HUES64 (cell line): ENCODE results near the gene MCTP1.

Experiments used
- H3K27ac ChIP-seq: 2 replicates; pipeline ENCODE4 v1.7.0; 2013; ENCODE audit warnings: low read depth, low read length, inconsistent platforms
- H3K27me3 ChIP-seq: 2 replicates; pipeline ENCODE4 v1.6.1; 2013; ENCODE audit warnings: mild to moderate bottlenecking, low read length; ENCODE audit not compliant: insufficient read depth
- H3K36me3 ChIP-seq: 2 replicates; pipeline ENCODE4 v1.6.1; 2013; ENCODE audit warnings: mild to moderate bottlenecking, low read length; ENCODE audit not compliant: insufficient read depth
- H3K4me1 ChIP-seq: 2 replicates; pipeline ENCODE4 v1.6.1; 2013; ENCODE audit warnings: mild to moderate bottlenecking, low read length, moderate library complexity; ENCODE audit not compliant: insufficient read depth
- H3K4me3 ChIP-seq: 2 replicates; pipeline ENCODE4 v1.5.1; 2013; ENCODE audit warnings: mild to moderate bottlenecking, low read length, moderate library complexity
- H3K9ac ChIP-seq: 2 replicates; pipeline ENCODE4 v1.6.1; 2013; ENCODE audit warnings: mild to moderate bottlenecking, low read depth, low read length
- H3K9me3 ChIP-seq: 2 replicates; pipeline ENCODE4 v1.6.1; 2013; ENCODE audit warnings: low read depth, low read length; ENCODE audit not compliant: insufficient read depth
- WGBS: fragments of 150-250, 120-280 bp; methylation state at CpG from one replicate; pipeline ENCODE4 v1.1.7; 2013; ENCODE audit warnings: missing lambda C conversion rate; 5-methylcytosine and 5-hydroxymethylcytosine counted together

The MCTP1 gene

GRCh38 chr5:94901191-94901979 lies 383.5 kb downstream of the MCTP1 start:
- no peak overlapping the region for H3K27ac ChIP-seq
- 94% methylated on average over 5 of the region's 5 CpGs for WGBS
- no peak overlapping the region for H3K4me3 ChIP-seq
- no peaks in the 10 kb centered on the region for H3K4me1 ChIP-seq
- H3K9me3 ChIP-seq: no peaks in the 10 kb centered on the region
- H3K36me3 ChIP-seq: no peaks in the 10 kb centered on the region
- H3K27me3 ChIP-seq: no peaks in the 10 kb centered on the region
- no peak overlapping the region for H3K9ac ChIP-seq

GRCh38 chr5:94900006-94900505 lies 384.8 kb downstream of the MCTP1 start:
- 94% methylated on average over 3 of the region's 3 CpGs for WGBS
- H3K4me1 ChIP-seq: no peaks in the 10 kb centered on the region
- no peak overlapping the region for H3K27ac ChIP-seq
- no peaks in the 10 kb centered on the region for H3K36me3 ChIP-seq
- H3K9me3 ChIP-seq: no peaks in the 10 kb centered on the region
- H3K27me3 ChIP-seq: no peaks in the 10 kb centered on the region
- no peak overlapping the region for H3K9ac ChIP-seq
- H3K4me3 ChIP-seq: no peak overlapping the region

GRCh38 chr5:94893412-94894135 lies 391.3 kb downstream of the MCTP1 start:
- no peak overlapping the region for H3K9ac ChIP-seq

DNA sequence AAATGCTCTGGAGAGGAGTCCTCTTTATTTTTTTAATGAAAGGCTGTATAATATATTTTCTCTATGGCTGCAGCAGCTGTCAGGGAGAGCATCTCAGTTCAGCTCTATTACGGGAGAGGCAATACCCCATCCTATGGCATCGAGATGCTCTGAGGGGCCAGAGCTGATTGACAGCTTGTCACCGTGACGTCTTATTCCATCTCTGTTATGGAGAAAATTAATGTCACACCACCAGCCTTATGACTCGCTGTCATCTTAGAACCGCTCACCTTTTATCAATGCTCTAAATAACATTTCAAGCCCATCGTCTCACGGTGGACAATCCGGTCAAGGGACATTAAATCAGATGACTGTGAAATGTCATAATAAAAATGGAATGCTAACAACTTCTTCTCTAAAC lies 392.9 kb downstream of the MCTP1 start:
- Histone ChIP-seq H3K4me3 (no peak overlapping the region), H3K9ac (no peak overlapping the region), H3K4me1 (peaks cover 4% of the 10 kb centered on the region), H3K9me3 (no peaks in the 10 kb centered on the region), H3K27me3 (no peaks in the 10 kb centered on the region), H3K36me3 (no peaks in the 10 kb centered on the region), H3K27ac (no peak overlapping the region)
- 90% methylated on average over 9 of the region's 9 CpGs for WGBS

More at GRCh38 chr5:94893412-94894135, 391.3 kb downstream of the MCTP1 start:
- H3K4me1 ChIP-seq: peaks cover 4% of the 10 kb centered on the region
- H3K36me3 ChIP-seq: no peaks in the 10 kb centered on the region
- H3K9me3 ChIP-seq: no peaks in the 10 kb centered on the region
- WGBS: 71% methylated on average over 2 of the region's 5 CpGs
- no peak overlapping the region for H3K4me3 ChIP-seq
- H3K27me3 ChIP-seq: no peaks in the 10 kb centered on the region
- H3K27ac ChIP-seq: no peak overlapping the region

- H3K27ac ChIP-seq: no peak overlapping the region
- H3K9me3 ChIP-seq: no peaks in the 10 kb centered on the region
- no peak overlapping the region for H3K9ac ChIP-seq
- H3K4me1 ChIP-seq: peaks cover 4% of the 10 kb centered on the region
- no peaks in the 10 kb centered on the region for H3K27me3 ChIP-seq
- H3K36me3 ChIP-seq: no peaks in the 10 kb centered on the region
- H3K4me3 ChIP-seq: no peak overlapping the region
- 96% methylated on average over 2 of the region's 5 CpGs for WGBS
Measured at GRCh38 chr5:94891565-94891964, 393.3 kb downstream of the MCTP1 start.

DNA sequence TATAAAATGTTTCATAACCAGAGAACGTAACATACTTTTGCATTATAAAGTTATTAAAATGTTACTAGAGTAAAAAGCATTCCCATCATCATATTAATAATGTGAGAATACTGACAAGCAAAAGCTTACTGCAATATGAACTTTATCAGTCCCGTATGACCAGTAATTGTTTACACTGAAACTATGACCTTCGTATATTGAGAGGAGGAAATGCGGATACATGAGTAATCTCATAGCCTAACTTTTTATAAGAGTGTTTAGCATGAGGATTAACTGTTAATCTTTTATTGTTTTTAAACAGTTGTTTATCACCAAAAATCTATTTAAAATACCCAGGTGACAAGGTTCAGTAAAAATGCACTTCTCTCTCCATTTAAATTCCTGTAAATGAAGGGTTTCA lies 394.0 kb downstream of the MCTP1 start:
- H3K36me3 ChIP-seq: no peaks in the 10 kb centered on the region
- peaks cover 4% of the 10 kb centered on the region for H3K4me1 ChIP-seq
- no peak overlapping the region for H3K27ac ChIP-seq
- 91% methylated on average over 3 of the region's 4 CpGs for WGBS
- no peak overlapping the region for H3K9ac ChIP-seq
- H3K4me3 ChIP-seq: no peak overlapping the region
- no peaks in the 10 kb centered on the region for H3K27me3 ChIP-seq
- H3K9me3 ChIP-seq: no peaks in the 10 kb centered on the region

DNA sequence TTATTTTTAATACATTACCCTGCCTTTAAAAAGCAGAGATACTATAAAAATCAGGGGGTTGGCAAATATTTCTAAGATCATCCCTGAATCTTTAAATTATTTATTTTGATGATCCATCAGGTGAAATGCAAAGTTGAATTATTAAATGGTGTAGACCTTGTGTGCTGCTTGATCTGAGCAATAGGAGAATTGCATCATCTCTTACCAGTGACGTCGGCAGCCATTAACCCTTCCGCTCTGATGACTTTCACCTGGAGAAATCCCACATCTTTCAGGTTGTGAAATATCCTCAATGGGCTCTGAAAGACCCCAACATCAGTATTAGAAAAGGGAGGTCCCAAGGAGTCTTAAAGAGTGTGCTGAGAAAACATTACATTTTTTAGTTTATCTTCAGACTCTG lies 396.2 kb downstream of the MCTP1 start:
- no peak overlapping the region for H3K27ac ChIP-seq
- WGBS: 91% methylated on average over 3 of the region's 3 CpGs
- no peak overlapping the region for H3K4me3 ChIP-seq
- H3K4me1 ChIP-seq: peaks cover 13% of the 10 kb centered on the region
- H3K9me3 ChIP-seq: no peaks in the 10 kb centered on the region
- H3K36me3 ChIP-seq: no peaks in the 10 kb centered on the region
- no peak overlapping the region for H3K9ac ChIP-seq
- H3K27me3 ChIP-seq: no peaks in the 10 kb centered on the region

GRCh38 chr5:94885931-94886330 lies 399.0 kb downstream of the MCTP1 start:
- no peaks in the 10 kb centered on the region for H3K27me3 ChIP-seq
- H3K4me3 ChIP-seq: no peak overlapping the region
- H3K9me3 ChIP-seq: no peaks in the 10 kb centered on the region
- WGBS: 100% methylated on average over 2 of the region's 2 CpGs
- no peak overlapping the region for H3K27ac ChIP-seq
- H3K9ac ChIP-seq: no peak overlapping the region
- no peaks in the 10 kb centered on the region for H3K36me3 ChIP-seq
- peaks cover 9% of the 10 kb centered on the region for H3K4me1 ChIP-seq

DNA sequence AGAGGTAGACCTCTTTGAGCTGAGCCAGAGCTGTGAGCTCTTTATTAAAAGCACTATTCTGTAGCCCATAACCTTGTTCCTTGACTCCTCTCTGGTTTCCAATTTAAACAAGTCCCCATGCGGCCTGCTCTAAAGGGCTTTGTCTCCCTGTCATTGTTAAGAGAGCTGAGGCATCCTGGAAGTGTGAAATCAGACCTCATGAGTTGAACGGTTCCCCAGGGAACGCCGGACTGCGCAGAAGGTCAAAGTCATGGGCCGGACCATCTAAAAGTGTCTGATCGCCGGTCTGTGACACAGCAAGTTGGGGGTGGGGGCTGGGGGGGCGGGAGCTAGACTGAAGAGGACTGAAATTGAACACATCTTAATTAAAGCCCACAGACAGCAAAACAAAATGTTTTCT lies 400.6 kb downstream of the MCTP1 start:
- Histone ChIP-seq H3K9ac (no peak overlapping the region), H3K36me3 (no peaks in the 10 kb centered on the region), H3K4me1 (peaks cover 9% of the 10 kb centered on the region), H3K27me3 (no peaks in the 10 kb centered on the region), H3K4me3 (no peak overlapping the region), H3K27ac (no peak overlapping the region), H3K9me3 (no peaks in the 10 kb centered on the region)
- 78% methylated on average over 8 of the region's 9 CpGs for WGBS

DNA sequence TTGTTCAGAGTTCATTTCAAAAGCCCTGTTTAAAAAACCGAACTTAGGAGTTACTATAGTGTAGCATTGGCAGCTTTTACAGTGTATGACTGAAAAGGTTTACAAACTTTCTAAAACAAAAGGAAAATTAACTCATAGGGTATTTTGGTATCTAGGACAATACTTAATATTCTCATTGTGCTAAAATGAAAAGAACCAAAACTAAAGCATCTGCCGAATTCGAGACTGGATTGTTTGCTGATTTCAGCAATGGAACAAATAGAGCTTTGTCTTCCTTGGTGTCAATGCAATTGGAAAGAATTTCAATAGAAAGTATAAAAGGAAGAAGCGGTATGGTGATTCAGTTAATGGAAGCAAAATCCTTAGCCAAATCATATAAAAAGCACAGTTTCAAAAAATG lies 412.4 kb downstream of the MCTP1 start:
- no peaks in the 10 kb centered on the region for H3K27me3 ChIP-seq
- H3K4me3 ChIP-seq: no peak overlapping the region
- no peak overlapping the region for H3K9ac ChIP-seq
- peaks cover 19% of the 10 kb centered on the region for H3K4me1 ChIP-seq
- no peak overlapping the region for H3K27ac ChIP-seq
- 99% methylated on average over 3 of the region's 4 CpGs for WGBS
- no peaks in the 10 kb centered on the region for H3K9me3 ChIP-seq
- no peaks in the 10 kb centered on the region for H3K36me3 ChIP-seq

GRCh38 chr5:94870511-94871183 lies 414.2 kb downstream of the MCTP1 start:
- Histone ChIP-seq H3K36me3 (no peaks in the 10 kb centered on the region), H3K4me1 (peaks cover 34% of the 10 kb centered on the region), H3K27me3 (no peaks in the 10 kb centered on the region), H3K27ac (no peak overlapping the region), H3K9ac (no peak overlapping the region), H3K9me3 (no peaks in the 10 kb centered on the region), H3K4me3 (no peak overlapping the region)
- 91% methylated on average over 13 of the region's 13 CpGs for WGBS
